NT2/D1 (cell line): ENCODE results near the gene LMBR1L.

ENCODE experiments used
- SUZ12 ChIP-seq: IDR thresholded peaks from 2 replicates; pipeline ENCODE4 v1.6.1; 2011; ENCODE audit not compliant: insufficient read length, insufficient read depth; ENCODE audit errors: extremely low read depth
- YY1 ChIP-seq: IDR thresholded peaks from 2 replicates; pipeline ENCODE4 v1.6.1; 2011; ENCODE audit not compliant: insufficient read length, insufficient read depth
- ZNF274 ChIP-seq: IDR thresholded peaks from 2 replicates; pipeline ENCODE4 v1.6.1; 2011; ENCODE audit warnings: mild to moderate bottlenecking, low read depth, low read length

GRCh38 chr12:49108958-49109404, 1.7 kb downstream of the LMBR1L start:
- no peak for TF ChIP-seq SUZ12
- no peak for TF ChIP-seq YY1
- TF ChIP-seq ZNF274, result no peak
